H9 (cell line): ENCODE results near the gene SVOP. TPM values are rescaled to one million over a fixed set of nuclear protein-coding genes. Genes with fewer than 3 reads are reported as not detected.

Experiments
- DNase-seq: peaks from one replicate; pipeline ENCODE4 v3.0.0-alpha.2; 2017
- H2AFZ ChIP-seq: one replicate; pipeline ENCODE4 v1.6.1; 2013; ENCODE audit warnings: mild to moderate bottlenecking, low read length, control low read depth, moderate library complexity
- H2AK5ac ChIP-seq: 2 replicates; pipeline ENCODE4 v1.6.1; 2013; ENCODE audit warnings: low read length, control low read depth, mixed read lengths; ENCODE audit not compliant: insufficient read length
- H2BK120ac ChIP-seq: one replicate; pipeline ENCODE4 v1.6.1; 2013; ENCODE audit warnings: low read depth, mild to moderate bottlenecking, low read length, control low read depth, inconsistent platforms; ENCODE audit not compliant: poor library complexity, severe bottlenecking
- H2BK12ac ChIP-seq: 2 replicates; pipeline ENCODE4 v1.6.1; 2013; ENCODE audit warnings: low read length, control low read depth, mixed read lengths, low read depth; ENCODE audit not compliant: insufficient read length
- H2BK15ac ChIP-seq: 2 replicates; pipeline ENCODE4 v1.6.1; 2013; ENCODE audit warnings: low read depth, low read length, control low read depth
- H2BK20ac ChIP-seq: one replicate; pipeline ENCODE4 v1.6.1; 2013; ENCODE audit warnings: low read depth, mild to moderate bottlenecking, low read length, control low read depth, inconsistent platforms; ENCODE audit not compliant: poor library complexity, severe bottlenecking
- H2BK5ac ChIP-seq: 2 replicates; pipeline ENCODE4 v1.6.1; 2013; ENCODE audit warnings: low read length, control low read depth, mixed read lengths; ENCODE audit not compliant: insufficient read length
- H3K14ac ChIP-seq: 2 replicates; pipeline ENCODE4 v1.6.1; 2013; ENCODE audit warnings: low read length, control low read depth; ENCODE audit not compliant: insufficient read depth
- H3K18ac ChIP-seq: 2 replicates; pipeline ENCODE4 v1.6.1; 2013; ENCODE audit warnings: low read depth, mild to moderate bottlenecking, mixed read lengths, low read length, control low read depth; ENCODE audit not compliant: insufficient read length
- H3K23ac ChIP-seq: 2 replicates; pipeline ENCODE4 v1.6.1; 2013; ENCODE audit warnings: low read length, control low read depth, mixed read lengths, low read depth; ENCODE audit not compliant: insufficient read length
- H3K23me2 ChIP-seq: 2 replicates; pipeline ENCODE4 v1.6.1; 2013; ENCODE audit warnings: low read depth, mild to moderate bottlenecking, mixed read lengths, low read length, control low read depth; ENCODE audit not compliant: insufficient read length, poor library complexity, severe bottlenecking
- H3K27ac ChIP-seq: 2 replicates; pipeline ENCODE4 v1.5.1; 2013; ENCODE audit warnings: low read length, control low read depth, mixed read lengths, low read depth; ENCODE audit not compliant: insufficient read length
- H3K27me3 ChIP-seq: 2 replicates; pipeline ENCODE4 v1.6.1; 2013; ENCODE audit warnings: low read length, control low read depth, inconsistent platforms; ENCODE audit not compliant: insufficient read depth
- H3K4ac ChIP-seq: 2 replicates; pipeline ENCODE4 v1.6.1; 2013; ENCODE audit warnings: low read depth, mild to moderate bottlenecking, control low read depth, inconsistent platforms, low read length, moderate library complexity
- H3K4me1 ChIP-seq: 2 replicates; pipeline ENCODE4 v1.6.1; 2013; ENCODE audit warnings: low read length, control low read depth, inconsistent platforms; ENCODE audit not compliant: insufficient read depth
- H3K4me2 ChIP-seq: 2 replicates; pipeline ENCODE4 v1.6.1; 2013; ENCODE audit warnings: low read length, control low read depth, mixed read lengths; ENCODE audit not compliant: insufficient read length, insufficient read depth
- H3K56ac ChIP-seq: 2 replicates; pipeline ENCODE4 v1.6.1; 2013; ENCODE audit warnings: low read depth, mild to moderate bottlenecking, mixed read lengths, low read length, control low read depth; ENCODE audit not compliant: insufficient read length
- H3K79me1 ChIP-seq: 2 replicates; pipeline ENCODE4 v1.6.1; 2013; ENCODE audit warnings: low read depth, mild to moderate bottlenecking, moderate library complexity, low read length, control low read depth, inconsistent platforms; ENCODE audit not compliant: insufficient read depth, poor library complexity, severe bottlenecking
- H3K79me2 ChIP-seq: 2 replicates; pipeline ENCODE4 v1.6.1; 2013; ENCODE audit warnings: low read length, control low read depth, inconsistent platforms; ENCODE audit not compliant: insufficient read depth
- H3K9ac ChIP-seq: 2 replicates; pipeline ENCODE4 v1.6.1; 2013; ENCODE audit warnings: low read length, control low read depth, mixed read lengths; ENCODE audit not compliant: insufficient read length; ENCODE audit errors: extremely low read depth
- H3K9me3 ChIP-seq: one replicate; pipeline ENCODE4 v1.6.1; 2013; ENCODE audit warnings: low read depth, low read length, inconsistent platforms; ENCODE audit not compliant: control insufficient read depth
- H3T11ph ChIP-seq: one replicate; pipeline ENCODE4 v1.6.1; 2013; ENCODE audit warnings: mild to moderate bottlenecking, low read length, control low read depth, inconsistent platforms
- H4K20me1 ChIP-seq: one replicate; pipeline ENCODE4 v1.6.1; 2013; ENCODE audit not compliant: control insufficient read depth, insufficient read length, insufficient read depth
- H4K5ac ChIP-seq: 2 replicates; pipeline ENCODE4 v1.6.1; 2013; ENCODE audit warnings: low read depth, mild to moderate bottlenecking, mixed read lengths, low read length, control low read depth; ENCODE audit not compliant: insufficient read length
- H4K8ac ChIP-seq: replicated peaks from 2 replicates; pipeline ENCODE4 v1.6.1; 2013; ENCODE audit warnings: low read length, control low read depth, mixed read lengths, low read depth; ENCODE audit not compliant: insufficient read length
- H4K91ac ChIP-seq: 2 replicates; pipeline ENCODE4 v1.6.1; 2013; ENCODE audit warnings: low read depth, mild to moderate bottlenecking, moderate library complexity, mixed read lengths, low read length, control low read depth; ENCODE audit not compliant: insufficient read length
- H3K27ac Mint-ChIP-seq, 3 experiments: 2 replicates in 2 of 3; 3 replicates in 1 of 3; pipeline ENCODE4 v1.8.0; 2020 to 2021; ENCODE audit warnings: mixed read lengths in 3 of 3, mild to moderate bottlenecking in 1 of 3, moderate library complexity in 1 of 3
- H3K27me3 Mint-ChIP-seq: 2 replicates; pipeline ENCODE4 v1.8.0; 2021; ENCODE audit warnings: low read depth, mild to moderate bottlenecking, moderate library complexity, mixed read lengths
- H3K36me3 Mint-ChIP-seq, 3 experiments: 2 replicates in 2 of 3; 3 replicates in 1 of 3; pipeline ENCODE4 v1.8.0; 2020 to 2021; ENCODE audit warnings: low read depth in 3 of 3, mixed read lengths in 3 of 3; ENCODE audit not compliant: insufficient read depth in 1 of 3
- H3K4me1 Mint-ChIP-seq, 2 experiments: 2 replicates each; pipeline ENCODE4 v1.8.0; 2020; ENCODE audit warnings: mixed read lengths in 2 of 2
- H3K4me3 Mint-ChIP-seq, 2 experiments: 2 replicates in 1 of 2; 3 replicates in 1 of 2; pipeline ENCODE4 v1.8.0; 2020 to 2021; ENCODE audit warnings: mild to moderate bottlenecking in 2 of 2, mixed read lengths in 2 of 2, moderate library complexity in 1 of 2
- H3K9me3 Mint-ChIP-seq, 2 experiments: 2 replicates in 1 of 2; 3 replicates in 1 of 2; pipeline ENCODE4 v1.8.0; 2020; ENCODE audit warnings: mild to moderate bottlenecking in 2 of 2, mixed read lengths in 2 of 2, moderate library complexity in 1 of 2
- WGBS: extraction: QIAGEN DNeasy Blood & Tissue Kit; methylation state at CpG from one replicate; pipeline ENCODE4 v1.1.7; 2013; ENCODE audit warnings: missing lambda C conversion rate, low lambda C conversion rate, mixed read lengths; ENCODE audit not compliant: insufficient read length; ENCODE audit errors: extremely low coverage; 5-methylcytosine and 5-hydroxymethylcytosine counted together
- total RNA-seq: library from RNA; stranded (reverse); gene quantifications from 2 replicates; pipeline ENCODE4 v1.2.1, GENCODE V29; 2021
- TF ChIP-seq, protein P1 (sequence below): fragments of 200-600 bp; sonication (generic); conservative IDR thresholded peaks from 3 replicates; pipeline ENCODE4 v1.8.0; 2021; ENCODE audit warnings: antibody characterized with exemption, mild to moderate bottlenecking

SVOP gene
- total RNA-seq, 1 experiment from 2014 or later: 0.15 TPM

GRCh38 chr12:108865169-108865568 is 155.7 kb downstream of the SVOP start:
- Histone ChIP-seq H4K5ac (no peak overlapping the region), H3K4me2 (no peak overlapping the region), H3K18ac (no peak overlapping the region), H3K27ac (no peak overlapping the region), H3K9ac (no peak overlapping the region), H2BK5ac (no peak overlapping the region), H2BK20ac (no peak overlapping the region), H3K79me1 (no peaks in the 10 kb centered on the region), H4K8ac (no peak overlapping the region), H2BK12ac (no peak overlapping the region), H4K91ac (no peak overlapping the region), H2AFZ (no peak overlapping the region), H2AK5ac (no peak overlapping the region), H2BK120ac (no peak overlapping the region), H3K56ac (no peak overlapping the region), H3K23me2 (no peaks in the 10 kb centered on the region), H3K14ac (no peak overlapping the region), H3T11ph (no peak overlapping the region), H3K79me2 (no peaks in the 10 kb centered on the region), H2BK15ac (no peak overlapping the region), H3K9me3 (no peaks in the 10 kb centered on the region), H3K27me3 (no peaks in the 10 kb centered on the region), H3K4ac (no peak overlapping the region), H4K20me1 (no peaks in the 10 kb centered on the region), H3K4me1 (no peaks in the 10 kb centered on the region), H3K23ac (no peak overlapping the region)
- H3K27me3 Mint-ChIP-seq: no peaks in the 10 kb centered on the region
- peaks cover 2 to 5% (median 2%) of the 10 kb centered on the region in 3 experiments; a peak in 4 of 7 replicates for H3K36me3 Mint-ChIP-seq
- TF ChIP-seq, protein P1, sequence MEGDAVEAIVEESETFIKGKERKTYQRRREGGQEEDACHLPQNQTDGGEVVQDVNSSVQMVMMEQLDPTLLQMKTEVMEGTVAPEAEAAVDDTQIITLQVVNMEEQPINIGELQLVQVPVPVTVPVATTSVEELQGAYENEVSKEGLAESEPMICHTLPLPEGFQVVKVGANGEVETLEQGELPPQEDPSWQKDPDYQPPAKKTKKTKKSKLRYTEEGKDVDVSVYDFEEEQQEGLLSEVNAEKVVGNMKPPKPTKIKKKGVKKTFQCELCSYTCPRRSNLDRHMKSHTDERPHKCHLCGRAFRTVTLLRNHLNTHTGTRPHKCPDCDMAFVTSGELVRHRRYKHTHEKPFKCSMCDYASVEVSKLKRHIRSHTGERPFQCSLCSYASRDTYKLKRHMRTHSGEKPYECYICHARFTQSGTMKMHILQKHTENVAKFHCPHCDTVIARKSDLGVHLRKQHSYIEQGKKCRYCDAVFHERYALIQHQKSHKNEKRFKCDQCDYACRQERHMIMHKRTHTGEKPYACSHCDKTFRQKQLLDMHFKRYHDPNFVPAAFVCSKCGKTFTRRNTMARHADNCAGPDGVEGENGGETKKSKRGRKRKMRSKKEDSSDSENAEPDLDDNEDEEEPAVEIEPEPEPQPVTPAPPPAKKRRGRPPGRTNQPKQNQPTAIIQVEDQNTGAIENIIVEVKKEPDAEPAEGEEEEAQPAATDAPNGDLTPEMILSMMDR: no peak
- H3K9me3 Mint-ChIP-seq: peaks cover 4 to 6% of the 10 kb centered on the region in 2 experiments; a peak in 3 of 5 replicates
- no peak overlapping the region for H3K27ac Mint-ChIP-seq
- H3K4me1 Mint-ChIP-seq: peaks cover 6% of the 10 kb centered on the region in 2 experiments
- no peak overlapping the region for H3K4me3 Mint-ChIP-seq
- no peak for DNase-seq
- WGBS: no CpG with 5 or more reads among the region's 4 CpGs
